Measurements from ENCODE around the gene TECTA.

Gene TECTA

DNA sequence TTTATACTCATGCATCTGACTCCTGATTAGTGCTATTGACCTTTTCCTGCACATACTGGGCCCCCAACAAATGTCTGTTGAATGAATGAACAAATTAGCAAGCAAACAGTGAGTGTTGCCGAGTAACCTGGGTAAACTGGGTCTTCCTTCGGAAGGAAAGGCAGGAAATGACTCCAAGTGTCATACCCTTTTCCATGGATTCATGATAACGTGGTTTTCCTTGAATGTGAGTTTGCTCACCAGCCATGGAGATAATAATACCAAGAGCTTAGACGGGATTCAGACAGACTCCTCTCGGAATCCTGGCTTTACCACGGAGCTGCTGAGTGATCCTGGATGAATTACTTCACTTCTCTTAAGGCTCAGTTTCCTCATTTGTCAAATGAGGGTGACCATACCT lies 16.7 kb downstream of the TECTA start:
- no peaks in the 10 kb centered on the region for H4K20me1 ChIP-seq (ENCODE audit: control insufficient read depth, insufficient read depth, low read depth, low read length)
- no peaks in the 10 kb centered on the region for H3K79me2 ChIP-seq (ENCODE audit: control insufficient read depth, low read length)
- H3K27me3 ChIP-seq (ENCODE audit: control insufficient read depth, low read length) = no peaks in the 10 kb centered on the region
- H3K36me3 ChIP-seq (ENCODE audit: control insufficient read depth, low read length) = no peaks in the 10 kb centered on the region
- H3K9me2 ChIP-seq (replicated peaks; ENCODE audit: control insufficient read depth, low read length) = no peaks in the 10 kb centered on the region
- TF ChIP-seq, protein P1, sequence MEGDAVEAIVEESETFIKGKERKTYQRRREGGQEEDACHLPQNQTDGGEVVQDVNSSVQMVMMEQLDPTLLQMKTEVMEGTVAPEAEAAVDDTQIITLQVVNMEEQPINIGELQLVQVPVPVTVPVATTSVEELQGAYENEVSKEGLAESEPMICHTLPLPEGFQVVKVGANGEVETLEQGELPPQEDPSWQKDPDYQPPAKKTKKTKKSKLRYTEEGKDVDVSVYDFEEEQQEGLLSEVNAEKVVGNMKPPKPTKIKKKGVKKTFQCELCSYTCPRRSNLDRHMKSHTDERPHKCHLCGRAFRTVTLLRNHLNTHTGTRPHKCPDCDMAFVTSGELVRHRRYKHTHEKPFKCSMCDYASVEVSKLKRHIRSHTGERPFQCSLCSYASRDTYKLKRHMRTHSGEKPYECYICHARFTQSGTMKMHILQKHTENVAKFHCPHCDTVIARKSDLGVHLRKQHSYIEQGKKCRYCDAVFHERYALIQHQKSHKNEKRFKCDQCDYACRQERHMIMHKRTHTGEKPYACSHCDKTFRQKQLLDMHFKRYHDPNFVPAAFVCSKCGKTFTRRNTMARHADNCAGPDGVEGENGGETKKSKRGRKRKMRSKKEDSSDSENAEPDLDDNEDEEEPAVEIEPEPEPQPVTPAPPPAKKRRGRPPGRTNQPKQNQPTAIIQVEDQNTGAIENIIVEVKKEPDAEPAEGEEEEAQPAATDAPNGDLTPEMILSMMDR (IDR thresholded peaks at IDR 0.05; ENCODE audit: low read depth, low read length, poor library complexity, severe bottlenecking) = no peak
- TF ChIP-seq EZH2phosphoT487 (IDR thresholded peaks at IDR 0.05; ENCODE audit: borderline replicate concordance, low read length) = no peak
- H3K4me2 ChIP-seq (ENCODE audit: low read length) = no peak overlapping the region
- no peak overlapping the region for H3K4me3 ChIP-seq (ENCODE audit: low read length)
- no peaks in the 10 kb centered on the region for H3K4me1 ChIP-seq (ENCODE audit: control insufficient read depth, low read length)
- H3K9me3 ChIP-seq (ENCODE audit: control insufficient read depth, insufficient read depth, low read length) = no peaks in the 10 kb centered on the region
- H3F3A ChIP-seq (ENCODE audit: control insufficient read depth, insufficient read depth) = no peaks in the 10 kb centered on the region
- H3K27ac ChIP-seq (ENCODE audit: low read depth, low read length) = no peak overlapping the region

DNA sequence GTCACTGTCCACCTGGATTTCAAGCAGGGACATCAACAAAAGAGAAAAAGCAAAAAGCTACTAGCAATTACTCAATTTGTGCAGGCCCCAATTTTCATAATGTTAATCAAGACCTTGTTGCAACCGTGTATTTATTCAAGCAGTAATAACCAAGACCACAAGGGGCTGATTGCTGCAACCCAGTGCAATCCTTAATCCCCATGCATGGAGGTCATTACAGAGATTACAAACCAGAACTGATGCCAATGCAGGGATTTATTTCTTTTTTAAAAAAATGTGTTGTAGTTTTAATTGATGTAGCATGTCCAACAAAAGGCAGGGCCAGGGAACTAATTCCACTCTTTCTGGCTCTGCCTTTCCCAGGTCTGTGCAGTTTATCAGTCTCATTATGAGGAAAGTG lies 18.4 kb downstream of the TECTA start:
- no peaks in the 10 kb centered on the region for H3K36me3 ChIP-seq (ENCODE audit: control insufficient read depth, low read length)
- no peaks in the 10 kb centered on the region for H4K20me1 ChIP-seq (ENCODE audit: control insufficient read depth, insufficient read depth, low read depth, low read length)
- H3K9me2 ChIP-seq (replicated peaks; ENCODE audit: control insufficient read depth, low read length) = no peaks in the 10 kb centered on the region
- no peak overlapping the region for H3K27ac ChIP-seq (ENCODE audit: low read depth, low read length)
- TF ChIP-seq EZH2phosphoT487 (IDR thresholded peaks at IDR 0.05; ENCODE audit: borderline replicate concordance, low read length) = no peak
- TF ChIP-seq, protein P1 (IDR thresholded peaks at IDR 0.05; ENCODE audit: low read depth, low read length, poor library complexity, severe bottlenecking) = no peak
- no peaks in the 10 kb centered on the region for H3K27me3 ChIP-seq (ENCODE audit: control insufficient read depth, low read length)
- H3K9me3 ChIP-seq (ENCODE audit: control insufficient read depth, insufficient read depth, low read length) = no peaks in the 10 kb centered on the region
- H3K79me2 ChIP-seq (ENCODE audit: control insufficient read depth, low read length) = no peaks in the 10 kb centered on the region
- H3K4me2 ChIP-seq (ENCODE audit: low read length) = no peak overlapping the region
- H3K4me1 ChIP-seq (ENCODE audit: control insufficient read depth, low read length) = no peaks in the 10 kb centered on the region
- H3F3A ChIP-seq (ENCODE audit: control insufficient read depth, insufficient read depth) = no peaks in the 10 kb centered on the region
- H3K4me3 ChIP-seq (ENCODE audit: low read length) = no peak overlapping the region

DNA sequence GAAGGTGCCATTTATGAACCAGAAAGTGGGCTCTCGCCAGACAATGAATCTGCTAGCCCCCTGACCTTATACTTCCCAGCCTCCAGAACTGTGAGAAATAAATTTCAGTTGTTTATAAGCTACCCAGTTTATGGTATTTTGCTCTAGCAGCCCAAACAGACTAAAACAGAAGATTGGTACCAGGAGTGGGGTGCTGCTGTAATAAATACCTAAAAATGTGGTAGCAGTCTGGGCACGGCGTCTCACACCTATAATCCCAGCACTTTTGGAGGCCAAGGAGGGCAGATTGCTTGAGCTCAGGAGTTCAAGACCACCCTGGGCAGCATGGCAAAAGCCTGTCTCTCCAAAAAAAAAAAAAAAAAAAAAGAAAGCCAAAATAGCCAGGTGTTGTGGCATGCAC lies 21.3 kb downstream of the TECTA start:
- Histone ChIP-seq H3K27ac (ENCODE audit: low read depth, low read length) (no peak overlapping the region), H4K20me1 (ENCODE audit: control insufficient read depth, insufficient read depth, low read depth, low read length) (no peaks in the 10 kb centered on the region), H3K9me2 (replicated peaks; ENCODE audit: control insufficient read depth, low read length) (no peaks in the 10 kb centered on the region), H3K4me3 (ENCODE audit: low read length) (no peak overlapping the region), H3K4me1 (ENCODE audit: control insufficient read depth, low read length) (no peaks in the 10 kb centered on the region), H3K9me3 (ENCODE audit: control insufficient read depth, insufficient read depth, low read length) (no peaks in the 10 kb centered on the region), H3K36me3 (ENCODE audit: control insufficient read depth, low read length) (no peaks in the 10 kb centered on the region), H3K79me2 (ENCODE audit: control insufficient read depth, low read length) (no peaks in the 10 kb centered on the region), H3F3A (ENCODE audit: control insufficient read depth, insufficient read depth) (no peaks in the 10 kb centered on the region), H3K4me2 (ENCODE audit: low read length) (no peak overlapping the region), H3K27me3 (ENCODE audit: control insufficient read depth, low read length) (no peaks in the 10 kb centered on the region)
- TF ChIP-seq EZH2phosphoT487 (IDR thresholded peaks at IDR 0.05; ENCODE audit: borderline replicate concordance, low read length) = no peak
- TF ChIP-seq, protein P1 (IDR thresholded peaks at IDR 0.05; ENCODE audit: low read depth, low read length, poor library complexity, severe bottlenecking) = no peak

Measured in DOHH2 (cell line).